ENCODE data around the gene ANO1.
A peak's percentile ranks its signal among the peaks of the same experiment; 100 is the strongest.

ANO1 gene

GRCh38 chr11:70180906-70181305 lies 102.8 kb downstream of the ANO1 start:
- FAIRE-seq (no peak), DNase-seq (ENCODE audit: insufficient read length, low spot score) (no peak)
- TF ChIP-seq POLR2A (IDR thresholded peaks at IDR 0.05; ENCODE audit: low read depth, low read length): no peak

- FAIRE-seq (no peak), DNase-seq (ENCODE audit: insufficient read length, low spot score) (no peak)
- no peak for TF ChIP-seq POLR2A (IDR thresholded peaks at IDR 0.05; ENCODE audit: low read depth, low read length)
Observed at GRCh38 chr11:70182266-70182665, 104.1 kb downstream of the ANO1 start.

- FAIRE-seq (no peak), DNase-seq (ENCODE audit: insufficient read length, low spot score) (no peak)
- no peak for TF ChIP-seq POLR2A (IDR thresholded peaks at IDR 0.05; ENCODE audit: low read depth, low read length)
Observed at GRCh38 chr11:70183032-70183431, 104.9 kb downstream of the ANO1 start.

- DNase-seq (ENCODE audit: insufficient read length, low spot score) (no peak), FAIRE-seq (no peak)
- no peak for TF ChIP-seq POLR2A (IDR thresholded peaks at IDR 0.05; ENCODE audit: low read depth, low read length)
Observed at GRCh38 chr11:70183483-70184176, 105.5 kb downstream of the ANO1 start.

GRCh38 chr11:70184396-70184795 lies 106.3 kb downstream of the ANO1 start:
- no peak for FAIRE-seq
- TF ChIP-seq POLR2A (IDR thresholded peaks at IDR 0.05; ENCODE audit: low read depth, low read length): no peak
- DNase-seq (ENCODE audit: insufficient read length, low spot score): no peak

GRCh38 chr11:70185348-70186055 lies 107.4 kb downstream of the ANO1 start:
- DNase-seq (ENCODE audit: insufficient read length, low spot score) (no peak), FAIRE-seq (no peak)
- no peak for TF ChIP-seq POLR2A (IDR thresholded peaks at IDR 0.05; ENCODE audit: low read depth, low read length)

GRCh38 chr11:70186420-70186819 lies 108.3 kb downstream of the ANO1 start:
- TF ChIP-seq POLR2A (IDR thresholded peaks at IDR 0.05; ENCODE audit: low read depth, low read length): no peak
- FAIRE-seq (no peak), DNase-seq (ENCODE audit: insufficient read length, low spot score) (no peak)

- no peak for FAIRE-seq
- TF ChIP-seq POLR2A (IDR thresholded peaks at IDR 0.05; ENCODE audit: low read depth, low read length): no peak
- no peak for DNase-seq (ENCODE audit: insufficient read length, low spot score)
Observed at GRCh38 chr11:70186936-70187335, 108.8 kb downstream of the ANO1 start.

GRCh38 chr11:70187771-70188170 lies 109.7 kb downstream of the ANO1 start:
- TF ChIP-seq POLR2A (IDR thresholded peaks at IDR 0.05; ENCODE audit: low read depth, low read length): no peak
- no peak for FAIRE-seq
- DNase-seq (ENCODE audit: insufficient read length, low spot score): no peak

GRCh38 chr11:70189622-70190021 lies 111.5 kb downstream of the ANO1 start:
- FAIRE-seq: no peak
- no peak for DNase-seq (ENCODE audit: insufficient read length, low spot score)
- TF ChIP-seq POLR2A (IDR thresholded peaks at IDR 0.05; ENCODE audit: low read depth, low read length): no peak

GRCh38 chr11:70191495-70192140 lies 113.5 kb downstream of the ANO1 start:
- TF ChIP-seq POLR2A (IDR thresholded peaks at IDR 0.05; ENCODE audit: low read depth, low read length): no peak
- FAIRE-seq: no peak
- DNase-seq (ENCODE audit: insufficient read length, low spot score): peak; percentile 81

- FAIRE-seq (no peak), DNase-seq (ENCODE audit: insufficient read length, low spot score) (no peak)
- no peak for TF ChIP-seq POLR2A (IDR thresholded peaks at IDR 0.05; ENCODE audit: low read depth, low read length)
Observed at GRCh38 chr11:70192666-70193410, 114.7 kb downstream of the ANO1 start.

- FAIRE-seq (no peak), DNase-seq (ENCODE audit: insufficient read length, low spot score) (no peak)
- TF ChIP-seq POLR2A (IDR thresholded peaks at IDR 0.05; ENCODE audit: low read depth, low read length): no peak
Observed at GRCh38 chr11:70193411-70194292, 115.5 kb downstream of the ANO1 start.
